PFSK-1 (cell line): ENCODE measurements around the gene DLGAP1.

Experiments
- POLR2AphosphoS5 ChIP-seq: IDR thresholded peaks from 2 replicates; pipeline ENCODE4 v1.6.1; 2012; ENCODE audit warnings: low read depth, mild to moderate bottlenecking, control low read depth, low read length, moderate library complexity
- TAF1 ChIP-seq: IDR thresholded peaks from 2 replicates; pipeline ENCODE4 v1.6.1; 2012; ENCODE audit warnings: low read length, control low read depth, borderline replicate concordance; ENCODE audit not compliant: insufficient read depth

DNA sequence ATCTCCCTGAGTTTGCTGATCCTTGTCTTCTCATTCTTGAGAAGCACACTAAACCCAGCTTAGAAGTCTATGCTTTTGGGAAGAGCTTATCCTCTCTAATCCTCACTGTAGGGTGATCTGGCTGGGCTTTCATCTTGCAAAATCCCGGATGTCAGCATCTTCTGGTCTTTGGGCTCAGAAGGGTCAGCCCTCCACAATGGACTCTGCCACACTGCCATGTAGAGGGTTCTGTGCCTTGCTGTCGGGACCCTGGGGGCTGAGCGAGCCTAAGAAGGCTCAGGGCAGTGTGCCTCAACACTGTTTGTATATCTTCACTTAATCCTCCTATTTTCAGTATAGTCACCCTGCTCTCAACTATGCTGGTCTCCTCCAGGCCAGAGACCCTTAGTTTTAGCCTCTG, 902.8 kb downstream of the DLGAP1 start:
- TF ChIP-seq TAF1: no peak
- TF ChIP-seq POLR2AphosphoS5: no peak
